Measurements from ENCODE around the gene NARF.
"Not testable (repeated sequence)": the region's sequence is repeated elsewhere in the genome, so short reads cannot be mapped to it uniquely, and the experiment has no call there.

The NARF gene

GRCh38 chr17:82458179-82458884 is at the start of gene NARF:
Gene NARF (plus strand): TSS chr17:82458741. CDS start chr17:82458804, 63 bp downstream.
- DNase-seq, result peak; percentile 92

- no peak for DNase-seq
These were observed 49.6 kb upstream of the NARF start for GRCh38 chr17:82408938-82409318.

- DNase-seq, result no peak
These were observed 48.4 kb upstream of the NARF start for GRCh38 chr17:82410014-82410716.

DNA sequence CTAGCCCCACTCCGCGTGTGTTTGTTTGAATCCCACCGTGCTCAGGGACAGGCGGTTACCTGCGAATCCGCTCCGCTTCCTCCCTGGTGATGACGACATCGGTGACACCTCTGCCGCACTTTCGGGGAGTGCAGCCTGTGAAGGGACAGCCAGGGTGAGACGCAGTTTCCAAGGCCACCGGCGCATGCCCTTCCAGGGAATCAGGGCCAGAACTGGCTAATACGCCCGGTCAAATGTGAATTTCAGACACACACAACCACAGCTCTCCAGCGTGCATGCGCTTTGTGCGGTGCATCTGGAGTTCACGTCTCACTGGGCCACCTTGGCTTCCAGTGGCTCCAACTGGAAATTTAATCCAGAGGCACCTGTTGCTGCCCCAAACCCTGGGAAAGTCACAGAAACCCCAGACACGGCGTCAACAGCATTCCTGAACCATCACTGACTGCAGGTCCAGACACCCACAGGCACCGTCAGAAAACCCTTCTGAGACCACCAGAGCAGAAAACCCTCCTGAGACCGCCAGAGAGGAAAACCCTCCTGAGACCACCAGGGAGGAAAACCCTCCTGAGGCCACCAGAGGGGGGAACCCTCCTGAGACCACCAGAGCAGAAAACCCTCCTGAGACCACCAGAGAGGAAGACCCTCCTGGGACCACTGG is 47.0 kb upstream of the NARF start:
- DNase-seq, result no peak

DNA sequence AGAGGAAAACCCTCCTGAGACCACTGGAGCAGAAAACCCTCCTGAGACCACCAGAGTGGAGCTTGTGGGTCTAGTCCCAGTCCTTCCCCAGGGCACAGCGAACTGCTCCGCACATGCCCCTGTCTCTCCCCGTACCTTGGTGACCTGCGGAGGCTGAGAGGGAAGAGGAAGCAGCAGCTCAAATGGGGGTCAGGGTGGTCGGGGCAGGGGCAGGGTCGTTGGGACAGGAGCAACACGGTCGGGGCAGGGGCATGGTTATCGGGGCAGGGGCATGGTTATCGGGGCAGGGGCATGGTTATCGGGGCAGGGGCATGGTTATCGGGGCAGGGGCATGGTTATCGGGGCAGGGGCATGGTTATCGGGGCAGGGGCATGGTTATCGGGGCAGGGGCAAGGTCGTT is 46.5 kb upstream of the NARF start:
- DNase-seq, result not testable (repeated sequence)

DNA sequence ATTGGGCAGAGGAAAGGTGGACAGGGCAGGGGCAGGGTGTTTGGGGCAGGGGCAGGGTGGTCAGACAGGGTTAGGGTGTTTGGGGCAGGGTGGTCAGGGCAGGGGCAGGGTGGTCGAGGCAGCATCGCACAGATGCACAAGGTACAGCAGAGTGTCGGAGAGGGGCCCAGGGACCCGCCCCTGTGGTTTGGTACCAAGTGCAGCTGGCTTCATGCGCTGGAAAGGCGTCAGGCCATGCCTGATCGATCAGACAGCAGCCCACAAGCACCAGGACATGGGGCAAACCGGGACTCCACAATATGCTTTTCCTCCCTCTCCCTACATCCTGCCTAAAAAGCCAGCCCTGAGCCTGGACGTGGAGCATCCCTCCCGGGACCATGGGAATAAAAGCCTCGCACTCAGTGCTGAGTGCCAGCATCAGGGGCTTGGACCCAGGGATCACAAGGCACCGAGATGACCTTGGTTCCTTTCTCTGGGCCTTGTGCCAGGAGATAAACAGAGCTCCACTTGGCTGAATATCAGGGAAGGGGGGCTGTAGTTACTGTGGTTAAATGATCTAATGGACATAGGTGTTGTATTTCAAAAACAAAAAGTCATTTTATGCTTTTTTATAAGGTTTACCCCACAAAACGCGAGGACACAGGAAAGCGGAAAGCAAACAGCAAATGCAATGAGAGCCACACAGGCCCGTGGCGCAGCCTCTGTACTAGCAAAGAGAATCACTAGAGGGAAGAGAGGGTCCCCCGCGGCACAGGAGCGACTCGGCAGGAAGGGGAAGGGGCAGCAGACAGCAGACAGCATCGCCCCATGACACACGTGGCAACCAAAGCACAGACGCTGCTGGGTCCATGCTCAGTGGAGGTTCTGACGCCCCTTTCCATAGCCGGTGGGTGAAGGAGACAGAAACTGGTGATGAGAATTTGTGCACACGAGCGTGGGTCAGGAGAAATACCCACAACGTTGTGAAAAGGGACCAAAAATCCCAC is 45.7 kb upstream of the NARF start:
- DNase-seq, result no peak

DNA sequence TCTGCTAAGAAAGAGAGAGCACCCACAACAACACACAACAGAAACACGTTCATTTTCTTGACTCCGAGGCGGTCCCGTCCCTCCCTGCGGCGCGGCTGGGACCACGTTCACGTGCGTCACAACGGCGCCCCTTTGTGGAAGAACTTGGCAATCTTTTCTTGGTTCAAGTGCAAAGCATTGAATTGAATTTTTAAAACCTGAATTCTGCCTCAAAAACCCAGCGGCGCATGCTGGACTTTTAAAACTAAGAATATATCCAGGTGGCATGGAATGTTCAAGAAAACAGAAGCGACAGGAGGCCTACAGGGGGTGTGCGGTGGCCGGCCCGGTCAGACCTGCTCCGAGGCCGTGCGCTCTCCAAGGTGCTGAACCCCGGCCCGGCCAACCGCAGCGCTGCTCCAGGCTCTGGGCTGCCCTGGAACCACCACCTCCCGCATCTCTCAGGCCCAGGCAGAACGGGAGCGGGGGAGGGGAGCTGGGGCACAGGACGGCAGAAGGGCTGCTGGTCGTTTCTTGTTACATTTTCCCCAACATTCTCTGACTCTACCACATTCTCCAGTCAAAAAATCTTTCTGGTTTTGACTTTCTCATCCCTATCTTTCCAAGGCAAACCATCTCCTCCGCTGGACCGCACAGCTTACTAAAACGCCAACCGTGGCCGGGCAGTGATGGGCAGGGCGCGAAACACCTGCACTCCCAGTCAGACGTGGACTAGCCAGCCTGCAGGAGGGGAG is 43.8 kb upstream of the NARF start:
- DNase-seq, result peak; percentile 60

DNA sequence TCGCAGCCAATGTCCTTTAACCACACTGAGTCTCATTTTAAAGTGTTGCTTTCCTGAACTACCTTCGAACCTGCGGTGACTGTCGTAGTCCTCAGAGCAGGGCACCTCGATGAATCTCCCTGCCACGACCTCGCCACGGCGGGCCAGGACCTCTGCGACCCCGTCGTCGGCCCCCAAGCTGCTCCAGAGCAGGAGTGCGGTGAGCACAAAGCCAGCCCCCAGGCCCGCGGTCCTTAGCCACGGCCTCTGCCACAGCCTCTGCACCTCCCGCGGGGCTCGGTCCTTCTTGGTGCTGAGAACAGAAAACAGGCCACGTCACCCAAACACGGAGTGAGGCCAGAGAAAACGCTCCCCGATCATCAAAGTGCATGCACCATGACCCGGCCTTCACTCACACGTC is 43.2 kb upstream of the NARF start:
- no peak for DNase-seq

DNA sequence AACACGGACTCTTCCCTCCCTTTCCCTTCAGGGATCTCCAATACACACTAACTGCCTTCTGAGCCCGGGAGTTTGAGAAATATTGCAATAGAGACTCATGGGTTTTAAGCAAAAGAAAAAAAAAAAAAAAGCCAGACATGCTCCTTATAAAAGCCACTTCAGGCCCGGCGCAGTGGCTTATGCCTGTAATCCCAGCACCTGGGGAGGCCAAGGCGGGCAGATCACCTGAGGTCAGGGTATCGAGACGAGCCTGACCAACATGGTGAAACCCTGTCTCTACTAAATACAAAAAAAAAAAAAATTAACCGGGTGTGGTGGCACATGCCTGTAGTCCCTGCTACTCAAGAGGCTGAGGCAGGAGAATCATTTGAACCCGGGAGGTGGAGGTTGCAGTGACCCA is 42.8 kb upstream of the NARF start:
- no peak for DNase-seq

GRCh38 chr17:82416264-82416663 is 42.3 kb upstream of the NARF start:
- no peak for DNase-seq

DNA sequence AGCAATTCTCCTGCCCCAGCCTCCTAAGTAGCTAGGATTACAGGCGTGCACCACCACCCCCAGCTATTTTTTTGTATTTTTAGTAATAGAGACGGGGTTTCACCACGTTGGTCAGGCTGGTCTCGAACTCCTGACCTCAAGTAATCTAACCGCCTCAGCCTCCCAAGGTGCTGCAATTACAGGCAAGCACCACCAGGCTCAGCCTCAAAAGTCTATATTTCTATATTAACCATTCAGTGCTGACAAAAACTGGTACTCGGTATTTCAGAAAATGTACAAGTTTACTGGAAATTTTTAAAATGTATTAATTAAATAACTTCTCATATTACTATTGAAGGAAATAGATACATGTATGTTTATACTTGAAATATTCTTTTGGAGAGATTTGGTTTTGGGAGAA is 41.8 kb upstream of the NARF start:
- DNase-seq, result no peak

DNA sequence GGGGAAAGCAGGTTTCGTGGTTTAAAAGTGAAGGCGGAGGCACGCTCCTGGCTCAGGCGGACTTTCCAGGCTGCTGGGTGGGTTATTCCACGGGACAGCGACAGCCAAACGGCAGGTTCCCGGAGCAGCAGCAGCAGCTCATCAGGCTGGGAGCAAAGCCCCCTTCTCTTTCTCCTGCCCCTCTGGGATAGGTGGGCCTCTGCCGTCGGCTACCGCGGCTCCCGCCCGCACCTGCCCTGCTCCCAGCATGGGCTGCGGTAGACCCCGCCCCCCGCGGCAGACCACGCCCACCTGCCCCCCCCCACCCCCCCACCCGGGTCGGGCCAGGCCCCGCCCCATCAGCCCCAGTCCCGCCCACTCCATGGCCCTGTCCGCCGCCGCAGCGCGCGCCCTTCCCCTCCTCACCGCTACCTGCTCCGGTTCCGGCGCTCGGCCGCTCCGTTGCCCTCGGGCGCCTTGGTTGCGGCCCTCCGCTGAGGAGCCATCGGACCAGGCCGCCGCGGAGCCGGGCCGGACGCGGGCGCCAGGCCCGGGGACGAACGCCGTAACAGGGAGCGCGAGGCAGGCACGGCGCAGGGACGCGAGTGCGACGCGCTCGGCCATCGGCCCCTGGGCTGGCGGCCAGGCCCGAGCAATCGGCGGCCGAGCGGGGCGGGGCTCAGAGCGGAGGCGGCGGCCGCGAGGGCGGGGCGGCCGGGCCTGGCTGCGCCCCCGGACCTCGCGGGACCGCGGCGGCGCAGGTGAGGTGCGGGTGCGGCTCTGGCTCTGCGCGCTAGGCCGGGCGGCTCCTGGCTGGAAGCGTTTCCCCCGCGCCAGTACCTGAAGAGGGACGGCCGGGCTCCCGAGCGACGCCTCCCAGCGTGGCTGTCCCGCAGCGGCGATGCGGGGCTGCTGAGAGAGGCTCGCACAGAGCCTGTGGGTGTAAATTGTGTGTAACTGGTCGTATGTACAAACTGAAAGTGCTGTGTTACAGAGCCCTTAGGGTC is 40.2 kb upstream of the NARF start, which contains the start of the genes HEXD and OGFOD3:
Gene HEXD, plus strand, starts transcription at position 347 of the 986 bp plus-strand sequence. CDS start 1,453 bp downstream, outside the sequence.
Gene OGFOD3, minus strand, starts transcription at position 586 of the 986 bp plus-strand sequence. Its CDS starts 101 bp downstream, at position 485.
- DNase-seq, result peak; percentile 83

DNA sequence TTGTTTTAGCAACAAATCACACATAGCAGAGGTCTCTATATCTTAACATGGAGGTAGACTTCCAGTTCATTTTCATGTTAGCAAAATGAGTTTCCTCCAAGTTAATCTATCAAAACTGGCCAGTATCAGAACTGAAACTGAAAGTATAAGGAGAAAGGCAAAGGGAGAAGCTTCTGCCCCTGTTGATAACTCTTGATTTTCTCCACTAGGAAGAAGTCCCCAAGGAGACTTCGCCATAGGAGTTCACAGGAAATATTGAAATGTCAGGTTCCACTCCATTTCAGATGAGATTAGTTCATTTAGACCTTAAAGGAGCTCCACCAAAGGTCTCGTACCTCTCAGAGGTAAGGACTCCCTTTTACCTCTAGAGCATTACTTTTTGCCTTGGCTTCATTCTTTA is 39.0 kb upstream of the NARF start:
- DNase-seq, result no peak

GRCh38 chr17:82424001-82424862 is 34.3 kb upstream of the NARF start:
- DNase-seq, result peak; percentile 29

DNA sequence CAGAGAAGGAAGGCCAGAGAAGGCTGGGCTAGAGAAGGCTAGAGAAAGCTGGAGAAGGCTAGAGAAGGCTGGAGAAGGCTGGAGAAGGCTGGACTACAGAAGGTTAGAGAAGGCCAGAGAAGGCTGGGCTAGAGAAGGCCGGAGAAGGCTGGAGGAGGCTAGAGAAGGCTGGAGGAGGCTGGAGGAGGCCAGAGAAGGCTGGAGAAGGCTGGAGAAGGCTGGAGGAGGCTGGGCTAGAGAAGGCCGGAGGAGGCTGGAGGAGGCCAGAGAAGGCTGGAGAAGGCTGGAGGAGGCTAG is 33.7 kb upstream of the NARF start:
- no peak for DNase-seq

- DNase-seq, result no peak
These were observed 30.0 kb upstream of the NARF start for GRCh38 chr17:82428546-82428945.

GRCh38 chr17:82429824-82430223 is 28.7 kb upstream of the NARF start:
- DNase-seq, result no peak

- no peak for DNase-seq
These were observed 26.5 kb upstream of the NARF start for GRCh38 chr17:82432017-82432416.

GRCh38 chr17:82433560-82434215 is 24.9 kb upstream of the NARF start:
- no peak for DNase-seq

Data from activated effector memory CD4-positive, alpha-beta T cell treated with Interleukin-2 at 50 U/mL for 16 hours (primary cell).